Measurements from ENCODE around the gene DCANP1.

Gene DCANP1

DNA sequence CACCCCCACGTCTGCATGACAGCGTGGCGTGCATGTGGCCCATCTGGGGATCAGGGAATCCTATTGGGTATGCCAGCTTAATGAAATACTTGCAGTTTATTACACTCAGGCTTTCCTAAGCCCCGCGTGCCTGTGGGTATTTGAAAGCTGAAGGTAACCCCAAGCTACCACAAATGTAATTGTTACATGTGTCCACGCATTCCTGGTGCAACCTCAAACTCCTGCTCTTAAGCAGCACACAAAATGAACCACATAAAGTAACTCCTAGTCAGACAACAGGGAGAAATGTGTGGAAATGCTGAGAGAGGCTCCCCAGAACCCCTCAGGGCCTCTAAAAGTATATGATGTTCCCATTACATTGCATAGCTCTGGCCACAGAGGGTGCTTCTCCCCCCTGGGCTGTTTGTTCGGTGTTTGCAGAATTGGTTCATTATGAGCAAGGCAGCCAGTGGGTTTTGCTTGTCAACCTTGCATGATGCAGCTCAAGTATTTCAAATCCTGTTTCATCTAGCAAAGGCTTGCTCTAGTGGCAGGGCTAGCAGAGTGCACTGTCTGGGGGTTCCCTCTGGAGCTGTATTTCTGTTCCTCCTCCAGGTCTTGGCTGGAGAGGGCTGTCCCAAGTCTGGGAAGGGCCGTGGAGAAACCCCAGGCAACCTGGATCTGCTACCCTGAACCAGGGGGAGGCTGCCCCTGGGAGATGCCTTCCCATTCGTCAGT lies 1.8 kb upstream of the DCANP1 start:
- no peak overlapping the region for H3K27ac ChIP-seq
- no peak for TF ChIP-seq ZFX (IDR thresholded peaks at IDR 0.05; ENCODE audit: borderline replicate concordance)

DNA sequence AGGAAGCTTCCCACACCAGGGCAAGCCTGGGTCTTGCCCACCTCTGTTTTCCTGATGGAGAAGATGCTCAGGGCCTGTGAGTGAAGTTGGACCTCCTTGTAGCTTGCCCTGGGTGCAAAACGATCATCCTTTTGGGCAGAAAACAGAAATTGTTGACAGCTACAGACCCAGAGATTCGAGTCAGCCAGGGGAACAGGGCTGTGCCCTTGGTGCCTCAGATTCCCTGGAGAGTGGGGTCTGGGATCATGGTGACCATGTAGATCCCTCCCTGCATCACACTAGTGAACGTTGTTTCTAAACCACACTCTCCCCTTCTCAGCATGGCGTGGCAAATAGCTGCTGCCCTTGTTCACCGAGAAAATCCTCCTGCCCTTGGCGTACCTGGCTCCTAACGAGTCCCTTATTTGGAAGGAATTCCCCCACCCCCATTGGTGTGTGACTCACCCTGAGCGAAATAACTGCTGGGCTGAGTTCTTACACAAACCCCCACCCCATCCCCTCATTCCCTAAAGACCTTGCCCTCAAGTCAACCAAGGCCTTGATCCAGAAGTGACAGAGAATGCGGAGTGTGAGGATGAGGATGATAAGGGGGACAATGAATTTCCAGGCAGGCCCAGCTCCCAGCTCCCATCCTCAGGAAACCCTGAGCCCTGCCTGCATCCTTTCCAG lies 1.1 kb upstream of the DCANP1 start:
- TF ChIP-seq, protein P1, sequence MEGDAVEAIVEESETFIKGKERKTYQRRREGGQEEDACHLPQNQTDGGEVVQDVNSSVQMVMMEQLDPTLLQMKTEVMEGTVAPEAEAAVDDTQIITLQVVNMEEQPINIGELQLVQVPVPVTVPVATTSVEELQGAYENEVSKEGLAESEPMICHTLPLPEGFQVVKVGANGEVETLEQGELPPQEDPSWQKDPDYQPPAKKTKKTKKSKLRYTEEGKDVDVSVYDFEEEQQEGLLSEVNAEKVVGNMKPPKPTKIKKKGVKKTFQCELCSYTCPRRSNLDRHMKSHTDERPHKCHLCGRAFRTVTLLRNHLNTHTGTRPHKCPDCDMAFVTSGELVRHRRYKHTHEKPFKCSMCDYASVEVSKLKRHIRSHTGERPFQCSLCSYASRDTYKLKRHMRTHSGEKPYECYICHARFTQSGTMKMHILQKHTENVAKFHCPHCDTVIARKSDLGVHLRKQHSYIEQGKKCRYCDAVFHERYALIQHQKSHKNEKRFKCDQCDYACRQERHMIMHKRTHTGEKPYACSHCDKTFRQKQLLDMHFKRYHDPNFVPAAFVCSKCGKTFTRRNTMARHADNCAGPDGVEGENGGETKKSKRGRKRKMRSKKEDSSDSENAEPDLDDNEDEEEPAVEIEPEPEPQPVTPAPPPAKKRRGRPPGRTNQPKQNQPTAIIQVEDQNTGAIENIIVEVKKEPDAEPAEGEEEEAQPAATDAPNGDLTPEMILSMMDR (IDR thresholded peaks at IDR 0.05): no peak
- no peak for TF ChIP-seq ZFX (IDR thresholded peaks at IDR 0.05; ENCODE audit: borderline replicate concordance)
- no peak overlapping the region for H3K27ac ChIP-seq

- H3K27ac ChIP-seq: no peak overlapping the region
- TF ChIP-seq ZFX (IDR thresholded peaks at IDR 0.05; ENCODE audit: borderline replicate concordance): no peak
- TF ChIP-seq, protein P1 (IDR thresholded peaks at IDR 0.05): no peak
These were observed 533 bp downstream of the DCANP1 start for GRCh38 chr5:135446615-135447014.

GRCh38 chr5:135446206-135446605 lies 942 bp downstream of the DCANP1 start:
- TF ChIP-seq, protein P1 (IDR thresholded peaks at IDR 0.05): no peak
- no peak for TF ChIP-seq ZFX (IDR thresholded peaks at IDR 0.05; ENCODE audit: borderline replicate concordance)
- H3K27ac ChIP-seq: no peak overlapping the region

DNA sequence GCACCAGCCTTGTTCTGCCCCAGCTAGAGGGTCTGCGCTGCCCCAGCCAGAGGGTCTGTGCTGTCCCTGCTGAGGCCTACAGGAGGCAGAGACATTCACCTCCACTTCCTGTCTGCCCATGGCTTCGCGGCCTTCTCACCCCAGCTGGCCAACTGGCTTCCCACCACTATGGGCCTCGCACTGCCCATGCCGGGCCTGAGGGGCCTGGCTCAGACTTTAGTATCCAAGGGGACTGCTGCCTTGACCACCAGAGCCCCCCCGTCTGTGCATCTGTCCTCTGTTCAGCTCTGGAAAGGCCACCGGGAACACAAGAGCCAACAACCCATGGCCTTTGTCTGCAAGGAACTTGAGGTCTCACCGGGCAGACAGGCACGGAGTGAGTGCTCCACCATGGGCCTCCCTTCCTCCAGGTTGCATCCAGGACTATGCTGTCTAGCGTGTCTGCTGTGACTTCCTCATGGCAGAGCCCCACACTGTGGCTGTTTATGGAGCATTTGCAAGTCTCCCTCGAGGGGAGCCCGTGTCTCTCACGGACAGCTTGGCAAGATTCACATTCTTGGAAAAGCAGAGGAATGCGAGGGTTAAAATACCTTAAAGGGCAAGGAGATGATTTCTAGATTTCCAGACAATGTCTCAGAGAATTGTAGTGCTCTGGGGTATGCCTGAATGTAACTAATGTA lies 1.7 kb downstream of the DCANP1 start:
- TF ChIP-seq, protein P1 (IDR thresholded peaks at IDR 0.05): no peak
- TF ChIP-seq ZFX (IDR thresholded peaks at IDR 0.05; ENCODE audit: borderline replicate concordance): no peak
- no peak overlapping the region for H3K27ac ChIP-seq

DNA sequence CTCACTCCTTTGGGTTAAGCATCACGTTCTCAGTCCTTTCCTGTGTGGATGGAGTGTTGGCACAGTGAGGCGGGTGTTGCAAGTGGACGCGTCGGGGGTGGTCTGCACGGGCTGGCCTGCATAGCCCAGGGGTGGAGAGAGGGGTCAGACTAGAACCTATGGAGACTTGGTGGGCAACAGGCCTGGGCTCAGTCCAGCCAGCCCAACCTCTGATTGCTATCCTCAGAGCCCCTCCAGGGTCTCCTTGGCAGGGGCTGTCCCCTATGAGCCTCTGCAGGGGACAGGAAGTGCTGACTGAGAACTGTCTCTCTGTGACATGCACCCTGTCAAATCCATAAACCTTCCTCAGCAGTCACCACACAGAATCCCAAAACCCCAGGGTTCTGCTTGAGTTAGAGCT lies 2.3 kb downstream of the DCANP1 start:
- TF ChIP-seq, protein P1 (IDR thresholded peaks at IDR 0.05): no peak
- TF ChIP-seq ZFX (IDR thresholded peaks at IDR 0.05; ENCODE audit: borderline replicate concordance): no peak
- no peak overlapping the region for H3K27ac ChIP-seq

DNA sequence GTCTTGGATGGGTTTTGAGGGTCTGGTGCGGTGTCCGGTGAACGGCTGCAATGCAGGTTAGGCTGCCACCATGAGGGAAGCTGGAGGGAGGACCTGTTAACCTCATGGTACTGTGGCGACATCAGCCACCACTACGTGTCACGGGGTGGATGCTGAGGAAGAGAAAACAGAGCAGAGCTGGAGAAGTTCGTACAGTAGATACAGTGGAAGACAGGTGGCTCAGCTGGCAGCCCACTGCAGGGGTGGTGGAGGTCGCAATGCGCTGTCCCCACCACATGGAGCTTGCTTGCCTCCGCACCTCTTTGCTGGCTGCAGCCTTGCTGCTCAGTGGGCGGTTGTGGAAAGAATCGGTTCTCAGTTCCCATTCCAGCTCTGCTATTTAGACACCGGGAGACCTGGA lies 2.8 kb downstream of the DCANP1 start:
- H3K27ac ChIP-seq: no peak overlapping the region
- TF ChIP-seq, protein P1 (IDR thresholded peaks at IDR 0.05): no peak
- TF ChIP-seq ZFX (IDR thresholded peaks at IDR 0.05; ENCODE audit: borderline replicate concordance): no peak

Data from 22Rv1 (cell line).